Measurements from ENCODE around the gene TUBA4B. TPM values are rescaled to one million over a fixed set of nuclear protein-coding genes. Genes with fewer than 3 reads are reported as not detected.

Gene TUBA4B
- polyA plus RNA-seq, 4 donors: 0.06 to 0.67 TPM; not detected in 2

DNA sequence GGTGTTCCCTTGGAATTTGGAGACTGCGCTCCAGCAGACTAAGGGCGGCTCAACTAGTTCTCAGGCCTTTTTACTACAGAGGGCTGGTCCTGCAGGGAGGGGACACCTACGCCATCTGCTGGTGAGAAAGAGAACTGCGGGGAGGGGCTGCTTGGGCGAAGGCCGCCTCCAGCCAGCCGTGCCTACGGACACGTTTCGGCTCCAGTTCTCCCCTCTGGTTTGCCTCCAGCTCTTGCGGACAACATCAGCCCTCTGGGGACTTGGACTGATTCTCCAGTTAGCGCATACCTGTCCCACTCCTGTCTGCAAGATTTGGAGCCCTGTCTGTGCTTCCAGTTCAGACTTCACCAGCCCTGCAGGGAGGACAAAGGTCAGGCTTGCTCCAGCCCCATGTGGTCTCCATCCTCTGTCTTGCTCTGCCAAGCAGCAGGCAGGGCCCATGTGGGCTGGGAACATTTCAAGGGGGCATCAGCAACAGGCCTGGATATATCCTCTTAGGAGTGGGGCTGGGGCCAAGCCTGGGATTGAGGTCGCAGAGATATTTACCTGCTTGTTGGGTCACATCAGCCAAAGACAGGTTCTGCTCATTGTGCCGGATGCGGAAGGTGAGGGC, 45.8 kb downstream of the TUBA4B start:
- WGBS, 3 donors: 19 to 22% (median 20%) methylated on average over 15 of the region's 15 CpGs

GRCh38 chr2:219299372-219299760, 46.3 kb downstream of the TUBA4B start:
- no peak overlapping the region for H3K27ac ChIP-seq (ENCODE audit: low read depth in 1 of 3, low read length in 2 of 3)
- H3K4me3 ChIP-seq (ENCODE audit: low read depth in 1 of 3, low read length in 3 of 3): no peak overlapping the region
- H3K4me1 ChIP-seq (ENCODE audit: control insufficient read depth in 3 of 3, insufficient read depth in 2 of 3, low read depth in 1 of 3, low read length in 2 of 3): peaks cover 0 to 3% (median 0%) of the 10 kb centered on the region in 3 donors
- peaks cover 0 to 52% (median 7%) of the 10 kb centered on the region in 3 donors for H3K27me3 ChIP-seq (ENCODE audit: control insufficient read depth in 3 of 3, insufficient read depth in 3 of 3, low read length in 3 of 3)
- no peaks in the 10 kb centered on the region for H3K9me3 ChIP-seq (ENCODE audit: control insufficient read depth in 2 of 2, insufficient read depth in 1 of 2, low read depth in 1 of 2, low read length in 1 of 2)
- no peak for FAIRE-seq
- WGBS, 3 donors: 69 to 79% (median 77%) methylated on average over 6 of the region's 6 CpGs
- DNase-seq: no peak
- no peaks in the 10 kb centered on the region for H3K36me3 ChIP-seq (ENCODE audit: control insufficient read depth in 3 of 3, insufficient read depth in 2 of 3, low read depth in 1 of 3, low read length in 3 of 3)

More for the DNA sequence above, 45.8 kb downstream of the TUBA4B start:
- H3K4me3 ChIP-seq (ENCODE audit: low read depth in 1 of 3, low read length in 3 of 3): no peak overlapping the region
- FAIRE-seq (no peak), DNase-seq (peak; percentile 82 to 89)
- peaks cover 0 to 52% (median 7%) of the 10 kb centered on the region in 3 donors for H3K27me3 ChIP-seq (ENCODE audit: control insufficient read depth in 3 of 3, insufficient read depth in 3 of 3, low read length in 3 of 3)
- H3K27ac ChIP-seq (ENCODE audit: low read depth in 1 of 3, low read length in 2 of 3): no peak overlapping the region
- no peaks in the 10 kb centered on the region for H3K9me3 ChIP-seq (ENCODE audit: control insufficient read depth in 2 of 2, insufficient read depth in 1 of 2, low read depth in 1 of 2, low read length in 1 of 2)
- no peaks in the 10 kb centered on the region for H3K36me3 ChIP-seq (ENCODE audit: control insufficient read depth in 3 of 3, insufficient read depth in 2 of 3, low read depth in 1 of 3, low read length in 3 of 3)
- peaks cover 0 to 6% (median 0%) of the 10 kb centered on the region in 3 donors for H3K4me1 ChIP-seq (ENCODE audit: control insufficient read depth in 3 of 3, insufficient read depth in 2 of 3, low read depth in 1 of 3, low read length in 2 of 3)

GRCh38 chr2:219300022-219300421, 47.0 kb downstream of the TUBA4B start:
- DNase-seq (no peak), FAIRE-seq (no peak)
- H3K27me3 ChIP-seq (ENCODE audit: control insufficient read depth in 3 of 3, insufficient read depth in 3 of 3, low read length in 3 of 3): peaks cover 0 to 52% (median 7%) of the 10 kb centered on the region in 3 donors
- no peak overlapping the region for H3K4me3 ChIP-seq (ENCODE audit: low read depth in 1 of 3, low read length in 3 of 3)
- 59 to 62% (median 62%) methylated on average over 5 of the region's 5 CpGs for WGBS, 3 donors
- peaks cover 0 to 2% (median 0%) of the 10 kb centered on the region in 3 donors for H3K4me1 ChIP-seq (ENCODE audit: control insufficient read depth in 3 of 3, insufficient read depth in 2 of 3, low read depth in 1 of 3, low read length in 2 of 3)
- no peaks in the 10 kb centered on the region for H3K9me3 ChIP-seq (ENCODE audit: control insufficient read depth in 2 of 2, insufficient read depth in 1 of 2, low read depth in 1 of 2, low read length in 1 of 2)
- no peak overlapping the region for H3K27ac ChIP-seq (ENCODE audit: low read depth in 1 of 3, low read length in 2 of 3)
- no peaks in the 10 kb centered on the region for H3K36me3 ChIP-seq (ENCODE audit: control insufficient read depth in 3 of 3, insufficient read depth in 2 of 3, low read depth in 1 of 3, low read length in 3 of 3)

- WGBS, 3 donors: 55 to 66% (median 59%) methylated on average over 10 to 11 of the region's 11 CpGs
- Histone ChIP-seq H3K27ac (ENCODE audit: low read depth in 1 of 3, low read length in 2 of 3) (no peak overlapping the region), H3K36me3 (ENCODE audit: control insufficient read depth in 3 of 3, insufficient read depth in 2 of 3, low read depth in 1 of 3, low read length in 3 of 3) (no peaks in the 10 kb centered on the region), H3K27me3 (ENCODE audit: control insufficient read depth in 3 of 3, insufficient read depth in 3 of 3, low read length in 3 of 3) (peaks cover 0 to 59% (median 7%) of the 10 kb centered on the region in 3 donors), H3K9me3 (ENCODE audit: control insufficient read depth in 2 of 2, insufficient read depth in 1 of 2, low read depth in 1 of 2, low read length in 1 of 2) (no peaks in the 10 kb centered on the region), H3K4me3 (ENCODE audit: low read depth in 1 of 3, low read length in 3 of 3) (no peak overlapping the region), H3K4me1 (ENCODE audit: control insufficient read depth in 3 of 3, insufficient read depth in 2 of 3, low read depth in 1 of 3, low read length in 2 of 3) (no peaks in the 10 kb centered on the region)
- DNase-seq (no peak), FAIRE-seq (no peak)
These were observed 49.4 kb downstream of the TUBA4B start for GRCh38 chr2:219302412-219302968.

DNA sequence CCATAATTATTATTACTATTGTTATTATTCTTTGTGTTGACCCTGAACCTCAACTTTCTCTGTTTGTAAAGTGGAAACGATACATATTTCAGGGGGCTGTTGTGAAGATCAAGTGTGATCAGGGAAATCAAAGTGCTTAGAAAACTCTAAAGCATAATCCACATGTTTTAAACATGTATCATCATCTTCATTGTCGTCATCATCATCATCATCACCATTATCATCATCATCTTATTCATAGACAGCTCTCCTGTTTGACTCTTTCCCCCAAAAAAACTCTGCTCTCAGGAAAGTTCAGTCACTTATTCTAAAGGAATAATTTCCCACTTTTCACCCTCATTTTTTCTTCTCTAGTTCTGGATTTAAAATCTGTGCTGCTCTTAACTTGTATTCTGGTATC, 51.2 kb downstream of the TUBA4B start:
- FAIRE-seq (no peak), DNase-seq (no peak)
- Histone ChIP-seq H3K27ac (ENCODE audit: low read depth in 1 of 3, low read length in 2 of 3) (no peak overlapping the region), H3K27me3 (ENCODE audit: control insufficient read depth in 3 of 3, insufficient read depth in 3 of 3, low read length in 3 of 3) (peaks cover 0 to 72% (median 12%) of the 10 kb centered on the region in 3 donors), H3K36me3 (ENCODE audit: control insufficient read depth in 3 of 3, insufficient read depth in 2 of 3, low read depth in 1 of 3, low read length in 3 of 3) (no peaks in the 10 kb centered on the region), H3K4me1 (ENCODE audit: control insufficient read depth in 3 of 3, insufficient read depth in 2 of 3, low read depth in 1 of 3, low read length in 2 of 3) (no peaks in the 10 kb centered on the region), H3K4me3 (ENCODE audit: low read depth in 1 of 3, low read length in 3 of 3) (no peak overlapping the region), H3K9me3 (ENCODE audit: control insufficient read depth in 2 of 2, insufficient read depth in 1 of 2, low read depth in 1 of 2, low read length in 1 of 2) (no peaks in the 10 kb centered on the region)
- WGBS, 3 donors: 56 to 60% (median 56%) methylated on average over 2 of the region's 2 CpGs

DNA sequence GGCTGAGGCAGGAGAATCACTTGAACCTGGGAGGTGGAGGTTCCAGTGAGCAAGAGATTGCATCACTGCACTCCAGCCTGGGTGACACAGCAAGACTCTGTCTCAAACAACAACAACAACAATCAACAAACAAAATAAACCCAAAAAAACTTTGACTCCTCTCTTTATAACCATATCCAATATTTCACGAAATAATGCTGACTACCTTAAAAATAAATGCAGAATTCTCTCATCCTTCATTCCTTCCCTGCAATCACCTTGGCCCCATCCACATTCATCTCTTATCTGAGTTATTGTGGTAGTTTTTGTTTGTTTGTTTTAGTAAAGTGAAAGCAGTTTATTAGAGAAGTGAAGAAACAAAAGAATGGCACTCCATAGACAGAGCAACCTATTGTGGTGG, 53.0 kb downstream of the TUBA4B start:
- DNase-seq (no peak), FAIRE-seq (no peak)
- H3K9me3 ChIP-seq (ENCODE audit: control insufficient read depth in 2 of 2, insufficient read depth in 1 of 2, low read depth in 1 of 2, low read length in 1 of 2): no peaks in the 10 kb centered on the region
- H3K27me3 ChIP-seq (ENCODE audit: control insufficient read depth in 3 of 3, insufficient read depth in 3 of 3, low read length in 3 of 3): peaks cover 0 to 67% (median 16%) of the 10 kb centered on the region in 3 donors
- H3K4me1 ChIP-seq (ENCODE audit: control insufficient read depth in 3 of 3, insufficient read depth in 2 of 3, low read depth in 1 of 3, low read length in 2 of 3): no peaks in the 10 kb centered on the region
- no peak overlapping the region for H3K27ac ChIP-seq (ENCODE audit: low read depth in 1 of 3, low read length in 2 of 3)
- 72 to 84% (median 76%) methylated on average over 1 of the region's 1 CpG for WGBS, 3 donors
- no peak overlapping the region for H3K4me3 ChIP-seq (ENCODE audit: low read depth in 1 of 3, low read length in 3 of 3)
- no peaks in the 10 kb centered on the region for H3K36me3 ChIP-seq (ENCODE audit: control insufficient read depth in 3 of 3, insufficient read depth in 2 of 3, low read depth in 1 of 3, low read length in 3 of 3)

- DNase-seq: peak; percentile 45 to 80
- H3K4me1 ChIP-seq (ENCODE audit: control insufficient read depth in 3 of 3, insufficient read depth in 2 of 3, low read depth in 1 of 3, low read length in 2 of 3): no peaks in the 10 kb centered on the region
- no peaks in the 10 kb centered on the region for H3K9me3 ChIP-seq (ENCODE audit: control insufficient read depth in 2 of 2, insufficient read depth in 1 of 2, low read depth in 1 of 2, low read length in 1 of 2)
- no peak for FAIRE-seq
- H3K27me3 ChIP-seq (ENCODE audit: control insufficient read depth in 3 of 3, insufficient read depth in 3 of 3, low read length in 3 of 3): peaks cover 0 to 45% (median 16%) of the 10 kb centered on the region in 3 donors
- H3K27ac ChIP-seq (ENCODE audit: low read depth in 1 of 3, low read length in 2 of 3): peak overlapping the region in 1 of 3 donors; percentile 22
- 5 to 10% (median 9%) methylated on average over 22 to 45 of the region's 45 CpGs for WGBS, 3 donors
- H3K4me3 ChIP-seq (ENCODE audit: low read depth in 1 of 3, low read length in 3 of 3): no peak overlapping the region
- no peaks in the 10 kb centered on the region for H3K36me3 ChIP-seq (ENCODE audit: control insufficient read depth in 3 of 3, insufficient read depth in 2 of 3, low read depth in 1 of 3, low read length in 3 of 3)
These were observed 55.4 kb downstream of the TUBA4B start for GRCh38 chr2:219308142-219309101.

GRCh38 chr2:219309278-219309677, 56.2 kb downstream of the TUBA4B start, which contains the start of gene PTPRN:
Gene PTPRN (minus strand): TSS chr2:219309401. CDS start chr2:219309332, 69 bp downstream.
- Histone ChIP-seq H3K27me3 (ENCODE audit: control insufficient read depth in 3 of 3, insufficient read depth in 3 of 3, low read length in 3 of 3) (peaks cover 0 to 40% (median 16%) of the 10 kb centered on the region in 3 donors), H3K9me3 (ENCODE audit: control insufficient read depth in 2 of 2, insufficient read depth in 1 of 2, low read depth in 1 of 2, low read length in 1 of 2) (no peaks in the 10 kb centered on the region), H3K27ac (ENCODE audit: low read depth in 1 of 3, low read length in 2 of 3) (peak within 1 kb of the TSS in 1 of 3 donors; percentile 22), H3K4me1 (ENCODE audit: control insufficient read depth in 3 of 3, insufficient read depth in 2 of 3, low read depth in 1 of 3, low read length in 2 of 3) (no peaks in the 10 kb centered on the region), H3K4me3 (ENCODE audit: low read depth in 1 of 3, low read length in 3 of 3) (no peak within 1 kb of the TSS), H3K36me3 (ENCODE audit: control insufficient read depth in 3 of 3, insufficient read depth in 2 of 3, low read depth in 1 of 3, low read length in 3 of 3) (no peaks in the 10 kb centered on the region)
- WGBS, 3 donors: 5 to 16% (median 12%) methylated on average over 35 to 37 of the region's 37 CpGs
- no peak for FAIRE-seq
- DNase-seq: no peak
